Mesothelial cell of epicardium (in vitro differentiated cells): ENCODE results near the gene FSD1L. TPM values are rescaled to one million over a fixed set of nuclear protein-coding genes. Genes with fewer than 3 reads are reported as not detected.

Experiments used
- DNase-seq, 2 experiments: peaks; one replicate each; pipeline ENCODE4 v3.0.0; 2021; ENCODE audit warnings: low spot score in 2 of 2; ENCODE audit not compliant: unreplicated experiment in 2 of 2
- H3K27ac Mint-ChIP-seq: 2 replicates; pipeline ENCODE4 v1.8.0; 2021; ENCODE audit warnings: mixed read lengths
- H3K27me3 Mint-ChIP-seq: 2 replicates; pipeline ENCODE4 v1.8.0; 2021; ENCODE audit warnings: low read depth, mixed read lengths
- H3K36me3 Mint-ChIP-seq: 2 replicates; pipeline ENCODE4 v1.8.0; 2021; ENCODE audit warnings: mixed read lengths
- H3K4me1 Mint-ChIP-seq: 2 replicates; pipeline ENCODE4 v1.8.0; 2021; ENCODE audit warnings: mixed read lengths
- H3K4me3 Mint-ChIP-seq: 2 replicates; pipeline ENCODE4 v1.8.0; 2021; ENCODE audit warnings: mild to moderate bottlenecking, moderate library complexity, mixed read lengths
- H3K9me3 Mint-ChIP-seq: 2 replicates; pipeline ENCODE4 v1.8.0; 2021; ENCODE audit warnings: mixed read lengths
- CTCF ChIP-seq: fragments of 200-600 bp; sonication (generic); IDR thresholded peaks from one replicate; pipeline ENCODE4 v1.5.0; 2021; ENCODE audit warnings: antibody characterized with exemption; ENCODE audit not compliant: unreplicated experiment
- total RNA-seq: library from RNA; stranded (reverse); gene quantifications from 3 replicates; pipeline ENCODE4 v1.2.1, GENCODE V29; 2021

FSD1L gene
- total RNA-seq, 1 donor from 2014 or later = 11.0 TPM

DNA sequence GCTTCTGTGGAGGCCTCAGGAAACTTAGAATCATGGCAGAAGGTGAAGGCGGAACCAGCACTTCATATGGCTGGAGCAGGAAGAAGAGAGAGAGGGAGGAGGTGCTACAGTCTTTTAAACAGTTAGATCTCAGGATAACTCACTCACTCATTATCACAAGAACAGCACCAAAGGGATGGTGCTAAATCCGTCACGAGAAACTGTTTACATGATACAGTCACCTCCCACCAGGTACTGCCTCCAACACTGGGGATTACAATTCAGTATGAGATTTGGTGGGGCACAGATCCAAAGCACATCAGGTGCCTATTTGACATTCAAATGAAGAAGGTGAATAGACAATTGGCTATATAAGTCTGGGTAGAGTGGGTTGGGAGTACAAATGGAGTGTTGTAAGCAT is 145.3 kb downstream of the FSD1L start:
- Mint-ChIP-seq H3K4me3 (no peak overlapping the region), H3K4me1 (no peaks in the 10 kb centered on the region), H3K9me3 (peaks cover 20% of the 10 kb centered on the region), H3K27ac (no peak overlapping the region), H3K27me3 (no peaks in the 10 kb centered on the region), H3K36me3 (peaks cover 34% of the 10 kb centered on the region)
- TF ChIP-seq CTCF = no peak
- no peak for DNase-seq

Other genes starting within 250 kb of the FSD1L start
- 47.5 to 49.0 TPM (median 48.5 TPM) in 3 replicates for gene SLC44A1, start 203.4 kb upstream of the FSD1L start, total RNA-seq
- 26.8 to 29.6 TPM (median 29.2 TPM) in 3 replicates for gene FKTN, start 110.1 kb downstream of the FSD1L start, total RNA-seq
- 0.47 to 0.99 TPM (median 0.84 TPM) in 3 replicates for gene TAL2, start 214.4 kb downstream of the FSD1L start, total RNA-seq
- 12.3 to 14.8 TPM (median 14.1 TPM) in 3 replicates for gene TMEM38B, start 246.5 kb downstream of the FSD1L start, total RNA-seq